Posterior vena cava (tissue), 2 donors: ENCODE data around the gene TEX19. TPM values are rescaled to one million over a fixed set of nuclear protein-coding genes. Genes with fewer than 3 reads are reported as not detected.

ENCODE experiments used
- DNase-seq: peaks from one replicate; pipeline ENCODE4 v3.0.0-alpha.2; 2020; ENCODE audit warnings: low spot score
- intact Hi-C, 2 donors: fragments of 100-400 bp; cut with DNase I; formaldehyde crosslinking; loops; one replicate each; pipeline versions ENCODE4 v1.14.1 to v1.14.2; 2022 to 2023
- long read RNA-seq, 2 donors: library from polyadenylated mRNA; unstranded; transcript quantifications; one replicate each; pipeline ENCODE4 v2.0.0, GENCODE V29; 2020 to 2021
- total RNA-seq, 2 donors: library from RNA; stranded (reverse); fragmentation: NEBNext Ultra II Directional; extraction: Animal tissue kit (Norgen Biotek cat#: 25700); gene quantifications; one replicate each; pipeline ENCODE4 v1.2.1, GENCODE V29; 2021
- donor health status: DM: yes; HTN: yes; CAD: no.
- donor health status: DM: yes; HTN: yes; CAD: no.

Gene TEX19
- not detected for total RNA-seq
- long read RNA-seq, donor 1 = 0 reads
- long read RNA-seq, donor 2 = 0 reads

GRCh38 chr17:82358465-82359350 is at the start of gene TEX19:
TEX19 (plus strand) TSS chr17:82359247; CDS start chr17:82362151, 2,904 bp downstream.
- no peak for DNase-seq
- intact Hi-C loops = loop anchor here (10.0 kb wide), 3 partner anchors 306 to 426 kb away; no protein-coding TSS in a partner anchor

- intact Hi-C loops = no loop called here
- DNase-seq = no peak
These were observed 49.1 kb upstream of the TEX19 start for GRCh38 chr17:82309656-82310570.

DNA sequence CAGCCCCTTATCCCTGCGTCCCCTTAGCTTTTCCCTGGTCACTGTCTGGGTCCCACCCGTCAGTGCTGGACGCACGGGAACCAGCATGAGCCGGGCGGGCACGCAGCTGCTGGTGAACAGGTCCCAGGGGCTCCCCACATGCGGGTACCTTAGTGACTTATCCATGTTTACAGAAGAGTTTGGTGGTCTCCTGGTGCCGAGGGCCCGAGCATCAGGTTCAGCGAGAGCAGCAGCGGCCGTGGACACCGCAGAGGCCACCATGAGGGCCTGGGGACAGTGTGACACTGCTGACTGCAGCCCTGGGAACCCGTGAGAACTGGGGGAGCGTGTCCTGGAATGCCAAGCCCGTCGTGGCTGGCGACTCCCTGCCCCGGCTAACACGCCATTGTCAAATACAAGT is 48.2 kb upstream of the TEX19 start:
- intact Hi-C loops = no loop called here
- DNase-seq = no peak

DNA sequence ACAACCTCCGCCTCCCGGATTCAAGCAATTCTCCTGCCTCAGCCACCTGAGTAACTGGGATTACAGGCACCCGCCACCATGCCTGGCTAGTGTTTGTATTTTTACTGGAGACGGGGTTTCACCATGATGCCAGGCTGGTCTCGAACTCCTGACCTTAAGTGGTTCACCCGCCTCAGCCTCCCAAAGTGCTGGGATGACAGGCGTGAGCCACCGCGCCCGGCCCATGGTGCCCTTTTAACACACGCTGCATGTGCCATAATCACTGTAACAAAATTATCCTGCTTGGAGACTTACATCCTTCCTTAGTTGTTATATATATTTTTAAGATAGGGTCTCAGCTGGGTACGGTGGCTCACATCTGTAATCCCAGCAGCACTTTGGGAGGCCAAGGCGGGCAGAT is 47.1 kb upstream of the TEX19 start:
- DNase-seq = no peak
- intact Hi-C loops = no loop called here

DNA sequence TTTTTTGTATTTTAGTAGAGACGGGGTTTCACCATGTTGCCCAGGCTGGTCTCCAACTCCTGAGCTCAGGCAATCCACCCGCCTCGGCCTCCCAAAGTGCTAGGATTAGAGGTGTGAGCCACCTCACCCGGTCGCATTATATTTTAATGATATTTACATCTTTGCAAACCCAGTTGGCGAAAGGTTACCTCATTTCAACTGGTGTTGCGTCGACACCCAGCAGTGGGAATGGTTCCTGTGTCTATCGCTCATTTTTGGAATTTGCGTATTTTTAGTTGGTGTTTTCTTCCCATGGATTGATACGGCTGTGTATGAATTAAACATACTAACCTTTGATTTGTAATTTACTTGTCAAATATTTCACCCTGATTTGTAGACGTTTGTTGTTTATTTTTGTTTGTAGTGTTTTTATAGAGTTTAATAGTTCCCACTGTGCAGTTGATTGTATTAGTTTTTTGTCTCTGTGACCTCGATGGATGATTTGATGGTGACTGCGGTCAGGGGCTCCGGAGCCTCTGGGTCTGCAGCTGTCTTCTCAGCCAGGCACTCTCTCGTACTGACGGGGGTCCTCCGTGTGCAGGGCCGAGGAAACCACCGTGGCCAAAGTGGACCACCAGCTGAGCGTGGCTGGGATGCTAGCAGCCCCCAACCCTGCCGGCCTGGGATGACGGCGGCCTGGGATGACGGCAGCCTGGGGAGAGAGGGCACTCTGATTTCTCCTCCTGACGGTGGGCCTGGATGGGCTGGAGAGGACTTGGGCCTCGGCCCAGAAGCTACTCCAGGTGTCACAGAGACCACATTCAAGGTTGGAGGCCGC is 45.6 kb upstream of the TEX19 start:
- no peak for DNase-seq
- intact Hi-C loops = no loop called here

- DNase-seq = no peak
- intact Hi-C loops = no loop called here
These were observed 44.9 kb upstream of the TEX19 start for GRCh38 chr17:82314012-82314726.

DNA sequence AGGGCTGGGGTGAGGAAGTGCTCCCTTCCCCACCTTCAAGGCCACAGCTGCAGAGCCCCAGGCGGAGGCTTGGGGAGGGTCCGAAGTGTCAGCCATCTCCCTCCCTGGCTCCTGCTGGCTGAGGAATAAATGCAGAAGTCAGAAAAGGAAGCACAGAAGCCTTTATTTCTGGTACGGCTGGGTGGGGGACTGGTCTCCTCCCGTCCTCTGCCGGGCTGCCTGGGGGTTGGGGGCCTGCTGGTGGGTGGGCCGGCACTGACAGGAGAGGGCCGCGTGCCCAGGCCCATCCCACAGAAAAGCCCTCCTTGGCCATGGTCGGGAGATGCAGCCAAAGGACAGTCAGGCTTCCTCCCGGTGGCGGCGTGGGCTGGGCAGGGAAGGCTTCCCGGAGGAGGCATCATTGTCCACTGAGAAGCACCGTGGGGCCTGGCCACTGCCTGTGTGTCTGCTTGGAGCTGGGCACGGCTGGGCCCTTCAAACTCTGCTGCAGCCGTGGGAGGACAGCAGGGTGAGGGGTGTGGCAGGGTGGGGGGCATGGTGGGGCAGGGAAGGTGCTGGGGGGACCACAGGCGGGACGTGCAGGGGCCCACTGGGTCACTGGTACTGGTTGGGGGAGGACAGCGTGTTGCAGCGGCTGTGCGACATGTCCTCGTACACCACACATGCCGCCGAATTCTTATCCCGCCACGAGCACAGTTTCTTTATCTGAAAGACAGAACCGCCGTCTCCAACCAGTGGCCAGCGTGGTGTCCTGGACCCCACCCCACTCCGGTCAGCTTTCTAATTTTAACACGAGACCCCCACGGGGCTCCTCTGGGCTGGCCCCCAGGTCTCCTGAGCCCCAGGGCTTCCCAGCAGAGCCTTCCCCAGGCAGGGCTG is 44.1 kb upstream of the TEX19 start:
- intact Hi-C loops = no loop called here
- DNase-seq = no peak

DNA sequence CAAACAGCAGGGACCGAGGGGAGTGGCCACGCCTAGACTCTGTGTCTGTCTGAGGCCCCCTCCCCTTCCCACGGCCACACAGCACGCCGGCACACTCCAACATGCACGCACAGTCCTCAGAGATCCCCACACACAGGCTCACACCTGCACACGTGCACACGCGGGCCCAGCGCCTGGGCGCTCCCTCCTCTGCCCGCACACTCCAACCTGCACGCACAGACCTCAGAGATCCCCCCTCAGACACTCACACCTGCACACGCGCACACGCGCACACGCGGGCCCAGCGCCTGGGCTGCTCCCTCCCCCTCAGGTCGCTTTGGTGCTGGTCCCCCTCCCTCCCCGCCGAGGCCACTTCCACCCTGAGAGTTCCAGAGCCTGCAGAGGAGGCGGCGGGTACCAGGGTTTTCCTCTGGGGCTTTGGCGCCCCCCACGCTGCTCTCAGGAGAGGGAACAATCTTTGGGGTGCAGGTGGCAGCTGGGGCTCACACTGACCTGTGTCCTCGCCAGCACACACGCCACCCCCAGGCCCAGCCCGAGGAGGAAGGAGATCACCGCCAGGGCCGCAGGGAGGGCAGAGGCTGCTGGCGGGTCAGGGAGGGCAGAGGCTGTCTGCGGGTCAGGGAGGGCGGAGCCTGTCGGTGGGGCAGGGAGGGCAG is 43.2 kb upstream of the TEX19 start:
- no peak for DNase-seq
- intact Hi-C loops = no loop called here

GRCh38 chr17:82316651-82317393 is 42.2 kb upstream of the TEX19 start:
- no peak for DNase-seq
- intact Hi-C loops = no loop called here

- intact Hi-C loops = no loop called here
- DNase-seq = no peak
These were observed 41.5 kb upstream of the TEX19 start, which contains the start of gene CD7 for GRCh38 chr17:82317394-82318168. CD7 (minus strand) TSS chr17:82317608; CDS start chr17:82317495, 113 bp downstream.

- DNase-seq = no peak
- intact Hi-C loops = no loop called here
These were observed 40.9 kb upstream of the TEX19 start for GRCh38 chr17:82318169-82318498.

- intact Hi-C loops = no loop called here
- no peak for DNase-seq
These were observed 40.1 kb upstream of the TEX19 start for GRCh38 chr17:82318772-82319606.

DNA sequence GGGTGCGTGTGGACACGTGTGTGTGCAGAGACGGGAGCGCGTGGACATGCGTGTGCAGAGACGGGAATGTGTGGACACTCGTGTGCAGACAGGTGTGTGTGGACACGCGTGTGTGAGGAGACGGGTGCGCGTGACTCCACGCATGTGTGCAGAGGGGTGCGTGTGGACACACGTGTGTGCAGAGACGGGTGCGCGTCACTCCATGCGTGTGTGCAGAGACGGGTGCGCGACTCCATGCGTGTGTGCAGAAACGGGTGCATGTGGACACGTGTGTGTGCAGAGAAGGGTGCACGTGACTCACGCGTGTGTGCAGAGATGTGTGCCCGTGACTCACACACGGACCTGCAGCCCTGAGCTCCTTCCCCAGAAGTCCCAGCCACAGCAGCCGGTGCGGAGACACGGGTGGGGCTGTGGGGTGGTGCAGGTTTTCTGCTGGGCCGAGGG is 39.4 kb upstream of the TEX19 start:
- intact Hi-C loops = loop anchor here (2.0 to 10.0 kb wide), 3 partner anchors 83 to 285 kb away; partner anchors contain the start of genes DCXR (in 1 of the 2) and RAC3 (in 1 of the 2)
- no peak for DNase-seq

GRCh38 chr17:82320140-82320840 is 38.8 kb upstream of the TEX19 start:
- intact Hi-C loops = loop anchor here (2.0 to 10.0 kb wide), 3 partner anchors 83 to 285 kb away; partner anchors contain the start of genes DCXR (in 1 of the 2) and RAC3 (in 1 of the 2)
- no peak for DNase-seq
